Measurements from ENCODE around the gene NDUFA5.

Gene NDUFA5

DNA sequence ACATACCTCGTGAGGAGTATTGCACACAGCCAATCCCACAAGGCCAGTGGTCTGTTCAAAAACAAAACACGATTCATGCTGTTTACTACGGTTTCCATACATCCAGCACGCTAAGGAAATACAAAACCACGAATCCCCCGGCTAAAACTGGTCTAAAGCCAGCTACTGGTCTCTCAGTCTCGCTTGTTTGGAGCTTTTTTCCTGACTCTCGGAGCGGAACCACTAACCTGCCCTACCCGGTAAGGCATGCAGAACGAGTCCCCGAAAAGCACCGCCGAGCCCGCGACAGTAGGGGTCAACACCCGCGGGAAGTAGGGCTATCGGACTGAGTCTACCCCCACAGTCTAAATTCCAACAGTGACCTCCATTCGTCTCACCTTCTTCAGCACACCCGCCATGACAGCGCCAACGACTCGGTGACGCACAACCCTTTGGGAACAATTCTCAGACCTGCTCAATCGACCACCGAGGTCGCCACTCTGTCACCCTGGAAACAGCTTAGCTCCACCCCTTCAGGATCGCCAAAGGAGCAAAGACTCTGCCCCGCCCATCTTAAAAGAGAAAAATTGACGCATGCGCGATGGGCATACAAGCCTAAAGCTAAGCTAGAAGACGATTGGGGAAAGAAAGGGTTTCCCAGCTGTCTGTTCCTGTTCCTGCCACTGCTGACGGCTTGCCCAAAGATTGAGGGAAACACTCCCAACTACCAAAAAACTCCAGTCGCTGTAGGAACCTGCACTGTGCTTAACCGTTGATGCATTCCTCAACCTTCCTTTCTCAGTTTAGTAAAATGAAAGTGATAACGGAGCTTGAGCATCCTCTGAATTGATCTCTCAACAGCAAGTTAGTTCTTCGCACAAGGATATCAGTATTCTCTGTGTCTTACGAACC lies at the start of gene NDUFA5:
Gene NDUFA5 (minus strand): TSS at position 421 of the 891 bp plus-strand sequence. CDS start 23 bp downstream, at position 398.
- DNase-seq = peak; percentile 99

DNA sequence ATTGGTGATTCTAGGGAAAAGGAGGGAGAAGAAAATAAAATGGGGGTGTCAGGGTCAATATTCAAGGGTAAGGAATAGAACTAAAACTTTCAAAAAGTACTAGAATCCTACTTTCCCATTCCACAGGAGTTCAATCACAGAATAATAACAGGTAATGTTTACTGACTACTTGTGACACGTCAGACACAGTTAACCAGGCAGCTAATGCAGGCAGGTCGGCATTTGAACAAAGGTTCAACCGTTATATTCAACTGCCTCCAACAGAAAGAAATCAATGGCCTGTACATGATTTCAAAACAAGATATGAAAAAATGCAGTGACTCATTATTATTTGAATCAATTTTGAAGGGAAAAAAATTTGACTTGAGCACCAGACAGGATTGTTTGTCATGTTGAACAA lies 47.1 kb upstream of the NDUFA5 start:
- no peak for DNase-seq

- no peak for DNase-seq
Observed at GRCh38 chr7:123602648-123603047, 45.0 kb upstream of the NDUFA5 start.

GRCh38 chr7:123601530-123601929 lies 43.9 kb upstream of the NDUFA5 start, which contains the start of gene ASB15:
Gene ASB15, plus strand, starts transcription at chr7:123601821. Its CDS starts 12,682 bp downstream, at chr7:123614503.
- DNase-seq = no peak

GRCh38 chr7:123600876-123601275 lies 43.3 kb upstream of the NDUFA5 start:
- no peak for DNase-seq

DNA sequence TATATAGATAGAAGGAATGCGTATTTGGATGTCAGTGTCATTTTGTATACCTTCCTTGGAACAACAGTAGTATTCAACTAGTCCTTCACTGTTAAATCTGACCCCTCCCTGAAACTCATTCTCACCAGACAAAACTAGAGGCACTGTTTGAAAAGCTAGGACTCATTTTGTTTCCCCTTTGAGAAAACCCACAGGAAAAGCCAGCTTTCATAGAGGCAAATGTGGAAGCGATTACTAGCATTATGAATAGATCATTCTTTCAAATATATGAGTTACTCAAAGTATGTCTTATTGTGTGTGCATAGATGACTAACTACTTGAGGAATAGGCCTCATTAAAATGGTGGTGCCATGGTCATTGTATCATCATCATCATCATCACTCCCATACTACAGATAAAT lies 42.1 kb upstream of the NDUFA5 start:
- no peak for DNase-seq

- DNase-seq = no peak
Observed at GRCh38 chr7:123598657-123599056, 41.0 kb upstream of the NDUFA5 start.

GRCh38 chr7:123594813-123595241 lies 37.2 kb upstream of the NDUFA5 start:
- no peak for DNase-seq

GRCh38 chr7:123588376-123588775 lies 30.8 kb upstream of the NDUFA5 start:
- no peak for DNase-seq

DNA sequence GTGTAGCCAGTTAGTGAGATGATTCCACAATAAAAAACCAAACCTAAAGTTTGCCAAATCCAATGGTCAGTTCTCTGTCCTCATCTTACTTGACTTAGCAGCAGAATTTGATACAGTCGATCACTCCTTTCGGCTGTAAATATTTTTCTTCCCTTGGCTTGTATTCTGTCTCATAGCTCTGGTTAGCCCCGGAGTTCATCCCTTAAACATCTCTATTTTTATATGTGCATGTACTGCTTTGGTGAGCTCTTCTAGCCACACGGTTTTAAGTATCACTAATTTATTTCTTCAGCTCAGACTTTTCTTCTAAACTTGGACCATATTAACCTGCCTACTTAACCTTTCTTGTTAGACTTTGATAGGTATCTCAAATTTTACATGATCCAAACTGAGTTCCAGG lies 26.2 kb upstream of the NDUFA5 start:
- no peak for DNase-seq

DNA sequence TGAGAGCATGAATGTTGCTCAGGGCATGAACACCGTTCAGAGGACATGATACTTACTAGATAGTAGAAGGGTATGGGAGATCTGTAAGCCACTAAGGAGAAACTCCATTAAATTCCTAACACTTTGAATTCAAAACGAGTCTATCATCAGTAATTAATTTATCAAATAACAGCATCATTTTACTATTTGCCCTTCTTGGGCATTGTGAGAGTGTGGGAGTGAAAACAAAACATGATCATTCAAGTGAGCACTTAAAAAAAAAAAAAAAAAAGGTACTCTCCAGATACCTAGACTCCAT lies 23.5 kb upstream of the NDUFA5 start:
- DNase-seq = no peak

- DNase-seq = peak; percentile 36
Observed at GRCh38 chr7:123580406-123581161, 23.0 kb upstream of the NDUFA5 start.

DNA sequence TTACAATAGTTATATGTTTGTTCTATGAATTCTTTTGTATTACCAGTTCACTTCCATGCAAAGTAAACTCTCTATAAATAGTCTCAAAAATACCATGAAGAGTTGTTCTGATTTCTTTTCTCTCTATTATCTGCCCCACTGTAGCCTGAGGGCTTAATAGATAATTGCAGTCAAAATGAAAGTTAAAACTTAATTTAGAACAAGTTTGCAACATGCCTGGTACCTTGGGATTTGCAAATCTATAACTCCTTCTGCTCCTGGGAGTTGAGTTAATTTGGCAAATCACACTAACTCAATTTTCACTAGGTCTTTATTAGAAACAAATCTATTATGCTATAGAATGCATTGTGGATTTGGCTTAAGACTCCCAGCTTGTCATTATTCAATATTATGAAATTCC lies 21.8 kb upstream of the NDUFA5 start:
- no peak for DNase-seq

DNA sequence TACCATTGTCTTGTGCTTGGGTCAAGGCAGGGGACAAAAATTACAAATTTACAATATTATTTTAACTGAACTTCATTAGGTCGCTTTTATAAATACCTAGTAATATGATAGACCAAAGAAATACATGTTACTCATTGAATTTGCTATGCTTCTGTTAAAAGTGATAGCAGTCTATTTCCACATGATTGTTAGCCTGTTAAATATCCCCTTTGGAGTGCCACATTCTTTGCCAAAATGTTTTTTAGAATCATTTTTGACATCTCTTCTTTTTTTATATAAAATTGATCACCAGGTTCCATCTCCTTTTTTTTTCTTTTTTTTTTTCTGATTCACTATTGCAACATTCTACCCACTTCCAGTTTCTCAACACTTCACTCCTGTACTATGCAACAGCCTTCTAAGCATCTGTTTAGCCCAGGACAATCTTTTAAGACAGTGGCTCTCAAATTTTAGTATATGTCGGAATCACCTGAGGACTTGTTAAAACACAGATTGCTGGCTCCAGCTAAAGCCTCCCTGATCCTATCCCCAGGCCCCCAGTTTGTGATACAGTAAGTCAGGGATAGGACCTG lies 16.4 kb upstream of the NDUFA5 start:
- DNase-seq = no peak

DNA sequence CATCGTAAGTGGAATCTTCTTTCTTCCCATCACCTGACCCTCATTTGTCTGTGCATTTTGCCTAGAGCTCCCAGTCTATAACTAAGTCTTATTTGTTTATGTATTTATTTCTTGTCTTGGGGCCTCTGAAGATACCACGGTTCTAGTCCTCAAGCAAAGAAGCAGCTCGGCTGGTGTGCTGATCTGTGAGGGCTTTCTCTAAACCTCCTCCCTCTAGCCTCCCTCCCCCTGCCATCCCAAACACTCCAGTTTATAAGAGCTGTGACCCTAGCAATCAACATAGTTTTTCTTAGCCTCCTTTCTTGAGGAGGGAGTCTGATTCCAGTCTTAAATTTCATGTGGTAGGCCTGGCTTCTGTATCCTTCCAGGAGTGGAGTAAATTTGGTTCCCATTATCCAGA lies 15.7 kb upstream of the NDUFA5 start:
- no peak for DNase-seq

DNA sequence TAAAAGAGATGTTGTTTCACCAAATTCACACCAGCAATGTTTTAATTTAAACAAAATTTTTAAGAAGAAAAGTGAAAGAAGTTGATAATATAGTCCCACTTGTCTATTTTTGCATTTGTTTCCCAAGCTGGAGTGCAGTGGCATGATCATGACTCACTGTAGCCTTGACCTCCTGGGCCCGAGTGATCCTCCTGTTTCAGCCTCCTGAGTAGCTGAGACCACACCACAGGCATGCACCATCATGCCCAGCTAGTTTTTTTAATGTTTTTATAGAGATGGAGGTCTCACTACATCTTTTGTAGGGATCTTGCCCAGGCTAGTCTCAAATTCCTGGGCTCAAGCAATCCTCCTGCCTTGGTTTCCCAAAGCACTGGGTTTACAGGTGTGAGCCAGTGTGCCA lies 14.1 kb upstream of the NDUFA5 start:
- no peak for DNase-seq

DNA sequence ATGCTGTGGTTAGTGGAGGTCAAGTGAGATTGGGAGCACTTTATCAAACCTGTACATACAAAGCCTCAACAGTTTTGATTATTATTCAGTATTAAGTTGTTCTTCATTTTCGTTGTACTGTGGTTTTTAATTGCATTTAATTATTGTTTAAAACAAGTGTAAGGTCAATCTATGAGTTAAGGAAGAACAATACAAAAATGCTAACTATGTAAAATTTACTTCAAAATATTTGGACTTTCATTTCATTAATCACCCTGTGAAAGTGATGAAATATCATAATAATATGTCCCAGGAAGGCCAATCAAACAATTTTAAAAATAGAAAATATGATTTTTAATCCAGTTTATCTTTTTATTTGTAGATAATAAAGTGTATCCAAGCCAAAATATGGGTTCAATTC lies 13.6 kb upstream of the NDUFA5 start:
- DNase-seq = no peak

DNA sequence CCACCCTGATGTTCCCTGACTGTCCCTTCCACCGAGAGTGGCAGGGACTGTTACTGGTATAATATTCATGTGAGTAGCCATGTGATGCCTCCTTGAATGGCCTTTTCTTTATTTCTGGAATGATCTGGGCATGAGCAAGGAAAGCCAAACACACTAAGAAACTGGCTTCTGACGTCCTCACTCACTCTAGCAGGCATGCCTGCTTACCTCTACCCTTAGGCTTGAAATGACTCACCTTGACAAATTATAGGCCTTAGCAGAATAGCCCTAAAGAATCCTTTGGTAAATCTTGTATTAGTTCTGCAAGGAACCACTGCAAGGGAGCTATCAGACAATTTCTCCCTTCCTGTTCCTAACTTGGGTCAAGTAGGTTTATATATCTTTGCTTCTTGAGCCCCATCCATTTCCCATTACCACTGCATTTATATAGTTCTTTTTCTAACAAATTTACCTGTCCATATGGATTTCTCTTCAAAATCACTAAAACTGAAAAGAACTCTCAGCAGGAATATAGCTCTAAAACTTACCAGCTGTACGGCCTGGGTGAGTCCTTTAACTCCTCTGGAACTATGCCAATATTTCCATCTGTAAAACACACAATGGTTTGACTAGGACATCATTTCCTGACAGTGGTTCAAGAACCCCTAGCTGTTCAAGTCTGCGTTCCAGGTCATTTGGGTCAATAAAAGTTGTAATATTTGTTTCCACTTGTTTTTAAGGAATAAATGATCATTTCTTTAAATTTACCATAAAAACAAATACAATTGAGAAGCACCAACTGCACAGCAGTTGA lies 13.0 kb upstream of the NDUFA5 start:
- DNase-seq = peak; percentile 16

- DNase-seq = no peak
Observed at GRCh38 chr7:123569352-123570010, 11.9 kb upstream of the NDUFA5 start.

- no peak for DNase-seq
Observed at GRCh38 chr7:123562121-123562520, 4.5 kb upstream of the NDUFA5 start.

DNA sequence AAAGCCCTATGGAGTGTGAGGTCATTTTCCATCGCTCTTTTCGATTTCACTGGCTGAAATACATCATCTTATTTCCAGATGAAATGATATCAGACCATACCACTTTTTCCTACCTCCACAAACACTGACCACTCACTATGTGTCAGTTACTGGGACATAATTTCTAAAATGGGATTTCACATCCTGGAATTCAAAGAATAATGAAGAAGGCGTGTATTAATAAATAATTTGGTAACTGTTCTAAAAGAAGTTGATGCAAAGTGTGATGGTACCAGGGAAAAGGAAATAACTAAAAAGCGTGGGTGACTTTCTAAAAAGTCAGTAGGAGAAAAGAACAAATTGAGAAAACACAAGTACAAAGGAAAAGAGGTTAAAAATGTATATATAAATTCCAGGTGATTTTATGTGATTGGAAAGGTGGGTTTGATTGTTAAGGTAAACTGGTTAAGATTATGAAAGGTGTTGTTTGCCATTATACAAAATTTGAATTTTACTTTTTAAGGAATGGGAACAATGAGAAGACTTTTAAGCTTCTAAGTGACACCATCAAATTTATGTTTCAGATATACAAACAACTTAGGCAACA lies 764 bp upstream of the NDUFA5 start:
- DNase-seq = no peak

DNA sequence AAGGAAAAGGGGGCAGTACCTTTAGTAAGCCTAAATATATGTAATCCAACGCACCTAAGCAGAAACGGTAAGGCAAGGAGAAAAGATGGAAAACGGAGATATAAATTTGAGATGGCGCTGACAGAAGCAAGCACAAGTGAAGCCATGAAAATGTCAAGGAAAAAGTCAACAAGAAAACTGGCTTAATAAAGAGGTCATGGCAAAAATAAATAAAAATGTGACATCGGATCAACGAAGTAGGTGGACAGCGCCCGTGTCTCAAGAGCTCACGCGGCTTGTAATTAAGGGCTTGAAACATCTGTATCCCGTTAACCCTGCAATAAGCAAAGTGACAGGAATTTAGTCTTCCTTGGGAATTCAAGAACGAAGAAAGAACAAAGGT lies 611 bp downstream of the NDUFA5 start:
- peak; percentile 21 for DNase-seq
